Stimulated activated CD4-positive, alpha-beta T cell treated with anti-CD3 and anti-CD28 coated beads, Interleukin-15, amount 100 ng/mL, for 24 hours (primary cell): ENCODE results near the gene MTUS2.

ENCODE experiments used
- DNase-seq: peaks from one replicate; pipeline ENCODE4 v3.0.0-alpha.2; 2020

Gene MTUS2

GRCh38 chr13:29513981-29514719 is 694.0 kb downstream of the MTUS2 start:
- no peak for DNase-seq

GRCh38 chr13:29514720-29515310 is 694.7 kb downstream of the MTUS2 start:
- no peak for DNase-seq

GRCh38 chr13:29515372-29515771 is 695.2 kb downstream of the MTUS2 start:
- no peak for DNase-seq

- DNase-seq: no peak
These were observed 695.9 kb downstream of the MTUS2 start for GRCh38 chr13:29516012-29516411.

- DNase-seq: no peak
These were observed 696.7 kb downstream of the MTUS2 start for GRCh38 chr13:29516880-29517279.

- DNase-seq: no peak
These were observed 699.8 kb downstream of the MTUS2 start for GRCh38 chr13:29519921-29520320.

GRCh38 chr13:29520671-29521070 is 700.5 kb downstream of the MTUS2 start:
- no peak for DNase-seq

- DNase-seq: no peak
These were observed 701.2 kb downstream of the MTUS2 start for GRCh38 chr13:29521336-29521735.

- no peak for DNase-seq
These were observed 702.0 kb downstream of the MTUS2 start for GRCh38 chr13:29522044-29522685.

GRCh38 chr13:29523199-29523961 is 703.2 kb downstream of the MTUS2 start:
- no peak for DNase-seq

GRCh38 chr13:29524176-29524575 is 704.0 kb downstream of the MTUS2 start:
- no peak for DNase-seq

- no peak for DNase-seq
These were observed 704.5 kb downstream of the MTUS2 start for GRCh38 chr13:29524641-29525040.

GRCh38 chr13:29525757-29526156 is 705.6 kb downstream of the MTUS2 start:
- no peak for DNase-seq

- DNase-seq: no peak
These were observed 706.6 kb downstream of the MTUS2 start for GRCh38 chr13:29526741-29527140.

GRCh38 chr13:29527511-29527910 is 707.4 kb downstream of the MTUS2 start:
- no peak for DNase-seq

GRCh38 chr13:29527916-29528315 is 707.8 kb downstream of the MTUS2 start:
- no peak for DNase-seq

- DNase-seq: no peak
These were observed 709.6 kb downstream of the MTUS2 start for GRCh38 chr13:29529754-29530153.

- DNase-seq: no peak
These were observed 710.8 kb downstream of the MTUS2 start for GRCh38 chr13:29530901-29531300.

GRCh38 chr13:29532116-29532515 is 712.0 kb downstream of the MTUS2 start:
- no peak for DNase-seq

GRCh38 chr13:29532821-29533220 is 712.7 kb downstream of the MTUS2 start:
- DNase-seq: no peak

- DNase-seq: no peak
These were observed 713.9 kb downstream of the MTUS2 start for GRCh38 chr13:29534083-29534482.

- DNase-seq: no peak
These were observed 715.8 kb downstream of the MTUS2 start for GRCh38 chr13:29535663-29536655.
